GM21576 (cell line): ENCODE measurements around the gene FRMD4A.

Experiments used
- ATAC-seq: cut with Tn5 transposase; IDR thresholded peaks from one replicate; pipeline ENCODE4 v1.9.1; 2021; ENCODE audit warnings: mild to moderate bottlenecking, moderate library complexity; ENCODE audit not compliant: unreplicated experiment

FRMD4A gene

DNA sequence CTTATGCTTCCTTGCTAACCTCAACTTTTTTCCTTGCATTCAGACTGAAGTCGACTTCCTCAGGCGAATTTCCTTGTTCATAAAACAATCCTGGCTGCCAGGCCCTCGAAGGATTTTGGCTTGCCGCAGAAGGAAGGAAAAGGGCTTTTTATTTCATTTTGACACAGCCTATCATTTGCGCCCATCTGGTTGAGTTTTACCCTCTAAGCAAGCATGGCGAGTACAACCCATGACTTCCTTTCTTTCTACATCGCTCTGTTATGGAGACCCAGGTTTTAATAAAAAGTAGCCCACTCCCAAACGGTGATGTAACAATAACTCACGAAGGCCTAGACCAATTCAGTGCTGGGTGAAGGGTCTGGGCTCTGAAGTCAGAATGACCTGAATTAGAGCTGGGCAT lies 634.7 kb downstream of the FRMD4A start:
- no peak for ATAC-seq

DNA sequence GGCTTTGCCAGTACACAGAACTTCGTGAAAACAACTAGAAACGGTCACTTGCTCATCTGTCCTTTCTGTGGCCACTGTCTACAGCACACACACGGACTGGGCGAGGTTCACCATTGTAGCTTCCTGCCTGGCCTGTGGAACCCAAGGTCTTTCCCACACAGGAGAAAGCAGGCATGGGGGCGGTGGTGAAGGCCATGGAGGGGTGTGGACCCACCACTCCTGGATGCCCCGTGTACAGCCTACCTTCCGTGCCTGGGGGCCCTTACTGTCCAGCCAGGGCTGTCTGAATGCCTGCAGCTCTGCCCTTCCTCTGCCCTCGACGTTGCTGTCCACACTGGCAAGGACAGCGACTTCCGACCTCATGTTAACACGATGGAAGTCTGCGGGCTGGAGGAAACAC lies 635.1 kb downstream of the FRMD4A start:
- ATAC-seq, result no peak

DNA sequence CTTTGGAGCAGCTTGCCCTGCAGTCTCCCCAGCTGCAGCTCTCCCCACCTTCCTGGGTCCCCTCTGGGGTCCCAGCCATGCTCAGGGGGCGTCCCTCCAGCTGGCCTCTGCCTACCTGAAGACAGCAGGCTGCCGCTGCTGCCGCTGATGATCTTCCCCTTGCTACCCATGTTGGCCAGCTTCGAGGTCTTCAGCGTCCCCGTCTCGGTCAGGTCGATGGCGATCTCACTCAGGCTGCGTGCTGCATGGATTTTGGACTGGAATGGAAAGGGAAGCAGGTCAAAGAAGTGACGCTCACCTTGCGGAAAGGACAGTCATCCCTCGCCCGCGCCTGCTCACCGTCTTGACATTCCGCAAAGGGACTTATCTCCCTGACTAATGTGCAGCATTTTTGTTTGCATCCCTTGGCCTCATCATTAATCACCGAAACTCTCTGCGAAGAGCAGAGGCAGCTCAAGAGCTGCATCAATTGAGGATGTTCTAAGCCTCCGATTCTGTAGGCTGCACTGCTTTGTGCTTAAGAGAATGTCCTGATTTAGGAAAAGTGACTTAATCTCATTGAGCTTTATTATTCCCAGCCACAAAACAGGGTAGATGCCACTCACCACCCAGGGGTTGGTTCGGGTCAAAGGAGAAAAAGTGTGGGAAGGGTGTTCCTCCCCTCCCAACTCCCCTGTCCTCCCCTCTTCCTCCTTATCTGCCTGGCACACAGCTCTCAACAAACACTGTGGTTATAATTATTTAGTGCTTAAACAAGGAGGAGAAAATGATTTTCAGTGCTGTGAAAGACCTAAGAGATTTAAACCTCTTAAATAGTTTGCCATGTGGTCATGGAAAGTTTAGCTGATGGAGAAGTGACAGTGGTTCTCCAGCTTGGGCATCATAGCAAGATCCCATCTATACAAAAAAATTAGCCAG lies 636.7 kb downstream of the FRMD4A start:
- no peak for ATAC-seq

DNA sequence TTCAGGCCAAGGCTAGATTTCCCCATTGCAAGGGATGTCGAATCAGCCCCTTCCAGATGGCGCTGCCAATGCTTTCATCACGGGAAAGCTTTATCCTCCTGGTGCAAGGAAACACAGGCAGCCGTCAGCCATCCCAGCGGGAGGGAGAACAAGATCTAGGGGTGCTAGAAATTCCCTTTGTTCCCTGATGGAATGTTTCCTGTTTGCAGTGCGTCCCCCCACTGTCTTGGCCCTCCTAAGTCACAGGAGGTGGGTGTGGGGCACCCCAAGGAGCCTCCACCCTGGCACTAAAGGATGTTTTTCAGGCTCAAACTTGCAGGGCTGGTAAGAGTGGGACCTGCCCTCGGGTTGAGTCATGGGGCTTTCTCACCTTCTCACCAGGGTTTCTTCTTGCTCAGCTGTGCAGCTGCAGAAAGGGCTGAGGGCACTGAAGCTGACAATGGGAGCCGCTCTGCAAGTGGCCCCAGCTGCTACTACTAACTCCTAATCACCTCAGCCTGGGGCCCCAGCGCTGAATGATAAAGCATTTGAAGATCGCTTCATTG lies 640.4 kb downstream of the FRMD4A start:
- peak; percentile 75 for ATAC-seq

DNA sequence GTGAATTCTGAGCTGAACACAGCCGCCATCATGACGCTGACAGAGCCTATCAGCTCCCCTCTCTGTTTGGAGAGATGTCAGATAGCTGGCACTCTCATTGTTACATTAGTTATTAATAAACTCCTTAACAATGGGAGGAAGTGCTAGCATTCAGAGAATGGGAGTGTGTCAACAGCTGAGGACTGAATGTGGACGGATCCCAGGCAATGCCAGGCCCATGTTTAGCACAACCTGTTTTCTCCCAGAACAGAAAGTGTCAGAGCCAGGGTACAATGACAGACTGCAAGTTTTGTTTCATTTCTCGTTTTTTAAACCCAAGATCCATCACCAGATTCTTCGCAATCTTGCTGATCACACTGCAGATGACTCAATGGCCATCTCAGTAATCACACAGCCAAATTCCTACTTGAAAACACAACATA lies 644.4 kb downstream of the FRMD4A start:
- no peak for ATAC-seq

DNA sequence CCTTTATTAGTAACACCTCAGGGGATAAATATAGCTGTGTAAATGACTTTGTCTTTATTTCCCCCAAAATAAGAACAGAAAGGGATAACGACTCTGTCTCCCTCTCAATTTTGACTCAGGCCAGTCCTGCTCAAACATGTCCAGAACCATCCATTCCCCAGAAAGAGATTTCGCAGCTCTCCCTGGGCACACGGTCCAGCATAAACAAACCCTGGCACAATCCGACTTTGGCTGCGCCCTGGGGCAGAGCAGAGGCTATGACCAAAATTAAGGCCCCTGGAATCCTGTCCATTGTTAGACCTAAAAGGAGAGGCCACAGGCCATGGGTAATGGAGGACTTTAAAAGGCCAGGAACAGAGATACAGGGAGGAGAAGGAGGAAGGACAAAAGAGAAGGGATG lies 644.8 kb downstream of the FRMD4A start:
- no peak for ATAC-seq

DNA sequence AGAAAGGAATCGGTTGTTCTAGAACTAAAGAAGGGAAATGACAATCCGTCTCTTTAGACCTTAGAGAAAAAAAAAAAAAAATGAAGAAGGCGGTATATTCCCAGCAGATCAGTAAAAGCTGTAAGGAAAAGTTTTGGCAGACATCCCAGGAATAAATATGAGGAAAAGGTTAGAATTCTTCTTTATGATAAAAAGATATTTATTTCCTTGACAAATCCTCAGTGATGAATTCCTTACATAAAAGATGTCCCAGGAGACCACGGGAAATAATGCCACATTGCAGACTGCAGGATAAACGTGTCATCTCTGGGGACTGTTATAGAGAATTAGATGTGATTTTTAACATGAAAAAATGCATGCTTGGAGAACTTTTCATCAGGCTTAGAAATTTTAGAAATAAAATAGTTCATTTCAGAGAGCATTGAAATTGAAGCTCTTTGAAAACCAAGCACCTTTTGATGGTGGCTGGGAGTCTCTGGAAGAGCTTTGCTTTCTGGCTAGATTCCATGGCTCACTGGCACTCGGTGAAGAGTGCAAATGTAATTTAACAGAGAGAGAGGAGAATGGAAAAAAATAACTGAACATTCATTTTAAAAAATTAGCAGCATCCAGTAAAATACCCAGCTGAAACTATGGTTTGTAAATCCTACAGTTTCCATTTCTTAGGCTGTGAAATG lies 645.8 kb downstream of the FRMD4A start:
- ATAC-seq, result no peak

DNA sequence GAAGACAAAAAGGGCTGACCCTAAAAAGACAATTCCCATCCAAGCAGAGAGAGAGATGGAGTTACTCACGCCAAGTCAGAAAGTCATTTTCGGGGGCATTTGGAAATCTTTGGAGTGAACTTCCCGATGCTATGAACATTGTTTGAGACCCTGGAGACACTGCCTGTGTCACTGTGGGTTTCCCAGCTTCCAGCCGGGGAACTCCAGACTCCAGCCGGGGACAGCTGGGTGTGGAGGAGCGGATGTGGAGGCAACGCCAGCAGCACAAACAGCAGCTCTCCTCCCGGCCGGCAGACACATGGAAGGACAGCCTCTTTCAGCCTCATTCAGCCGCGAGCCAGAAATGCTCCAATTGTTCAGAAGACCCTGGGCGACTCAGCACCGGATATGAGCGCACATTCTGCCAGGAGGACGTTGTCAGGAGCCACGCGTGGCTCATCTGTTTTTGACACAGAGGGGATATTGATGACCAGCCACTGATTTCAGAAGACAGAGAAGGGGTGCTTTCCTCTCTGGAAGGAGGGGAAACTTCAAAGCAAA lies 646.4 kb downstream of the FRMD4A start:
- no peak for ATAC-seq

DNA sequence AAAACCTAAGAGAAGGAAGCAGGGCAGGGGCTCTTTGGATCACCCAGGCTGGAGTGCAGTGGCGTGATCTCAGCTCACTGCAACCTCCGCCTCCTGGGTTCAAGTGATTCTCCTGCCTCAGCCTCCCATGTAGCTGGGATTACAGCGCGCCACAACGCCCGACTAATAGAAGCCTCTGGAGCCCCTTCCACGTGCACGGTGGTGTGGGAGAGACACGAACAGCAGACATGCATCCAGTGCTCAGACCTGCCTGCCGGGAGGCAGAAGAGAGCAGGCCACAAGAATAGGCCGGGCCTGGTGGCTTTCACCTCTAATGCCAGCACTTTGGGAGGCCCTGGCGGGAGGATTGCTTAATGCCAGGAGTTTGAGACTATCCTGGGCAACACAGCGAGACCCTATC lies 647.7 kb downstream of the FRMD4A start:
- ATAC-seq, result no peak

DNA sequence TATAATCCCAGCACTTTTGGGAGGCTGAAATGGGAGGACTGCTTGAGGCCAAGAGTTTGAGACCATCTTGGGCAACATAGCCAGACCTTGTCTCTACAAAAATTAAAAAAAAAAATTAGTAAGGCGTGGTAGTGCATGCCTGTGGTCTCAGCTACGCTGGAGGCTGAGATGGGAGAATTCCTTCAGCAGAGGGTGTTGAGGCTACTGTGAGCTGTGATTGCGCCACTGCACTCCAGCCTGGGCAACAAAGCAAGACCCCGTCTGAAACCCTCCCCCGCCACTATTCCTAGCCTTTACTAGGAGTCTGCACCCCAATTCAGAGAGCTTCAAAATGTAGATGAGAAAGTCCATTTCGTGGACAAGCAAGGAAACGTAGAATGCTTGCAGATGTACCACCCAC lies 648.8 kb downstream of the FRMD4A start:
- no peak for ATAC-seq

DNA sequence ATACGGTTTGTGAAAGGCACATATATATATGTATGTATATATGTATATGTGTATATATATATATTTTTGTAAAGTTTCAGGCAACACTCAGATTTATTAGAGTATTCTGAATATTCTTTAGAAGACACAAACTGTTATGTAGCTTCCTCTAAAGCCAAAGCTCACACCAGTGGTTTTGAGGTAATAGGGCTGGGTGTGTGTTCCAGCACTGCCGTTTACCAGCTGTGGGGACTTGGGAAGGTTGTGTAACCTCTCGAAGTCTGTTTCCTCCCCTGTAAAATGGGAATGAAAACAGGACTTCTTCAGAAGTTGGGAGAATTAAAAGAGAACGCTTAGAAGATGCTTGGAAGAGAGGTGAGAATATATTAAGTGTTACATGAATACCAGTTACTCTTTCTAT lies 649.2 kb downstream of the FRMD4A start:
- ATAC-seq, result no peak

DNA sequence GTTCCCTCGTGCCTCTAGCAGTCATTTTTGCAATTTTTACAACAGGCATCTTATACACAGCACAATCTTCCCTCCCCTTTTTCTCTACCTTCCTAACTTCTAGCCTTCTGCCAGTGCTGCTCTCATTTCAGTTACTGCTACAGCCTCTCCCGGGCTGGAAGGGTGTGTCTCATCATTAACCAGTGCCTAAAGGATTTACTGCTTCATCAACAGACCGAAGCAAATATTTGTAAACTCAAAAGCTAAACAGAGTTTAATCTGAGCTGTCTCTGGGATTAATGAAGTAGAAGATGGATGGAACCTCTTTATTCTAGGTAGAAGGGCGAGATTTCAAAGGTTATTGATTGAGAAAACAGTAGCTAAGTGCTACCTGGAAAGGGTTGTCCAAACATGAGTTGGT lies 649.6 kb downstream of the FRMD4A start:
- ATAC-seq, result no peak

DNA sequence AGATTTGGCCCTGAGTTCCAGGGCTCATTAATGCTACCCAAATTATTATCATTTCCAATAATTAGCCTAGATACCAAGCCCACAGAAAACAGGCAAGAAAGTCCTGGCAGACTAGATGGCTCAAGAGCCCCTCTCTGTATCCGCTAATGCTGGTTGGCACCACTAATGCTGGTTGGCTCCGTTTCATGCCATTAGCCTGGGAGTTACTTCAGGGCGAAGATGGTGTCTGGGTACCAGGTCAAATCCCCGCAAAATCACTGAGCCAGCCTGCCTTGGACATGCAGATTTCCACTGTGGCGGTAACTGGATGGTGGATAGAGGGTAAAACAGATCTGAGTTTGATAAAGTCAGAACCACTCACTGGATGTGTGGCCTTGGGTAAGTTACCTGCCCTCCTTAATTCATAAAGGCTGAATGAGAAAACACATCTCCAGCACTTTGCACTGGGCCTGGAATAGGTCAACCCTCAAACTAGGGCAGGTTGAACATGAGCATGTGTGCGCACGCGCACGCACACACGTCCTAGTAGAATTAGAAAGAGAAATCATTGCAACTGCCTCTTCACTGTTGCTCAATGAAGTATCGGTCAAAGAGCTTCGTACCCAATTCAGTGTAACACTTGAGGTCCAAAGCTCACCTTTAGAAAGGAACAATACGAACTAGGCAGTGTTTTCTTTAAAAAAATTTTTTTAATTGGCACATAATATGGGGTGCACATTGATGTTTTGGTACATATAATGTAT lies 652.5 kb downstream of the FRMD4A start:
- ATAC-seq, result no peak

DNA sequence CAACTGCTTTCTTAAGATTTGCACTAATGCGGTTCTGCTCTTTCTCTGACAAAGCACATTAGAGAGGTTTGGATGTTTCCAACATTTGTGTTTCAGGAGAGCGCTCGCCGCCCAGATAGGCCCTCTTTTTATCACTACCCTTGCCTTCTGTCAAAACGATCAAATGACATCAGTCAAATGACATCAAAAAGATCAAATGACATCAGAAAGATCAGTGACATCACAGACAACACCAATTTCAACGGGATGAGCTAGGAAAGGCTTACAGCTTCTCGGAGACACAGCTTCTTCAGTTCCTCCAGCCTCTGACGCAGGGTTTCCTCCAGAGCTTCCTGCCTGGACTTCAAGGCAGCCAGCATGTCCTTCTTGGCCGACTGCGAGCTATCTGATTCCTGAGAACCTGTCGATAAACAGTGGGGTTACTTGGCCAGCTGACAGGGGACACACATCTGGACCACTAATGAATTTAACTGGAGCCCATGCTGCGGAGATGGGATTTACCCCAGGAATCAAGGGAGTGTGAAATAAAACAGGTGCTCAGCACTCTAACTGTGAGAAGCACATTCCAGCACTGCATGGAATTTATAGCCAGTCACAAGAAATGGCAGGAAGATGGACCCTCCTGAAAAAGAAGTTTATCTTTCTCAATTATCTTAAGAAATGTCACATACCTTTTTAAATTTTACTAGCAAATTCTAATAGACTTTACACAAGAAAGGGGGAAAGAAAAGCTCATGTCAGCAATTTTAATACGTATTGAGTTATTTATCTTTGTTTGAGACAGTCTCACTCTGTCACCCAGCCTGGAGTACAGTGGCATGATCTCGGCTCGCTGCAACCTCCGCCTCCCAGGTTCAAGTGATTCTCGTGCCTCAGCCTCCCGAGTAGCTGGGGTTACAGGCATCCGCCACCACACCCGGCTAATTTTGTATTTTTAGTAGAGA lies 655.8 kb downstream of the FRMD4A start:
- ATAC-seq, result no peak

DNA sequence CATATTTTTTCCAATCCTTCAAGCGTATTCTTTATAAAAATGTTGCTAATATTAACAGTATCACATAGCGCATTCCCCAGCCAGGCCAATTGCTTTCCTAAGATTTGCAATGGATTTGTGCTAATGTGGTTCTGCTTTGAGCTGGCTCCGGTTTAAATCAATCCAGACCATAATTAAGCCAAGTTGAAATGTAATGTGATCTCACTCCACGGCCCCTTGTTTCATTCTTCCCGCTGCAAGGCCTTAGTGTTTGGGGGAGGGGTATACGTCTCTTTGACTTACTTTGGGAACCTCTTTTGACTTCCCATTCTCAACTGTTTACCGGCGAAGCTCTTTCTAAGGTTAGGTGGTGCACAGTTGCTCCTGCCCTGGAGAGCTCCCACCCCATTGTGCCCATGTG lies 657.6 kb downstream of the FRMD4A start:
- no peak for ATAC-seq

DNA sequence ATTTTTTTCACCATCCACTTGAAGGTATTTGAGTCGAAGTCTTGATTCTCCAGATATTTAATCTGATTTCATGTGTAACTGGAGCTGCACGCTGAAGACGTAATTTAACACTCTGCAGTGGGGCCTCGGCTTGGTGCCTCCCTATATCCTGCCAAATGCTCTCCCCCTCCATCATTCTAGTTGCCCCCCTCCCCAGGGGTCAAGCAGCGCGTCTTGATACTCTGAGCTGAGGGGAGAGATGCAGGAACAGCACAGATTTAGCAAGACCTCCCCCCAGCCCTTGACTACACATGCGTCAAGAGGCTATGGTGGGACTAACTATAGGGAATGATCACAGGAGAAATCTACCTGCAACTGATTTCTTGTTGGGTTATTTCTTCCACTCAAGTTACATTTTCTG lies 658.2 kb downstream of the FRMD4A start:
- ATAC-seq, result no peak

DNA sequence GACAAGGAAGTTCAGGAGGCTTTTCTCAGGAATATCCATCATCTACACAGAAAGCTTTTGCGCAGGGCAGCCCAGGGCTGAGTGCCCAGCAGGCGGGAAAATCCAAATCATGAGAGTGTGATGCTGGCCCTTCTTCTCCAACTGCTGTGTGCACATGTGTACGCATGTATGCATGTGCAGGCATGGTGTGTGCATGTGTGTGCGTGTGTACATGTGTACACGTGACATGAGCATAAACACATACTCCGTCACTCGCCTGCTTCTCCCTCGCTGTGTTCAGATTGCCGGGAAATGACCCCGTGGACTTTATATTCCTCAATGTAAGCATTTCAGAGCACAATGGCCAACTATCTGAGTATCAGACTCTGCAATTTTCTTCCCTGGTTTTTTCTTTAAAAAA lies 658.8 kb downstream of the FRMD4A start:
- no peak for ATAC-seq

DNA sequence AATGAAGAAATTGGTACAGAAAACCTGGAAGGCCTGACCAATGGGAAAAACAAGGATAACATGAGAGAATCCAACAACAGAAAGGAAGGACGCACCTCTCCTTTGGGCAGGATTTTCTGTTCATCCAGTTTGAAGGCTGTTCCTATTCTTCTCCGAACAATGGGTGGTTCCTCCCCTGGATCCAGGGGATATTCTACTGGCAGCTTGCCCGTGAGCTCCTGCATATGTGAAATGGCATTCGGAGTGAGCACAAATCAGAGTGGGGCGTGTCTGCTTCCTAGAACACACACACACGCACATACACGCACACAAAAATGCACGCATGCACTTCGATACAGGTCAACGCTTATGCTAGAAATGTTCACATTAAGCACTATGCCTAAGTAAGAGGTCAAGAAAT lies 660.4 kb downstream of the FRMD4A start:
- no peak for ATAC-seq

DNA sequence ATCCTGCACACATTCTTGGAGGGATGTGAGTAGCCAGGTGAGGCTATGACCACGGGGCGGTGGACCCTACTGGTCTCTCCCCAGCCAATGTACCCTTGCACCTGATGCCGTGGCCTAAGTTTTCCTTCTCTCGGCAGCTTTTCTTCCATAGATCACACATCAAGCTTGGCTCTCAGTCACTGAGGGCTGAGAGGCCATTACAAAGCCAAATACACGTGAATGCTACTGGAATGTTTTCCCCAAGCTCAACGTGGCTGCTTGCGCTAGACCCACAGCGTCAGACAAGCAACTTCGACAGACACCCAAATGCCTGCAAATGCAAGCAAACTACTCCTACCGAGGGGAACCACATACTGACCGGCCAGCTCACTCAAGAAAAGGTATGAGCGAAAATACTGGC lies 660.8 kb downstream of the FRMD4A start:
- no peak for ATAC-seq
